HG03565 (cell line): ENCODE results near the gene PEAK3.
"Not testable (repeated sequence)": the region's sequence is repeated elsewhere in the genome, so short reads cannot be mapped to it uniquely, and the experiment has no call there.

ENCODE experiments used
- ATAC-seq: cut with Tn5 transposase; IDR thresholded peaks from one replicate; pipeline ENCODE4 v1.9.1; 2021; ENCODE audit warnings: mild to moderate bottlenecking, moderate library complexity; ENCODE audit not compliant: unreplicated experiment

The PEAK3 gene

GRCh38 chr19:2289714-2290435 lies 7.9 kb upstream of the PEAK3 start:
- ATAC-seq = no peak

DNA sequence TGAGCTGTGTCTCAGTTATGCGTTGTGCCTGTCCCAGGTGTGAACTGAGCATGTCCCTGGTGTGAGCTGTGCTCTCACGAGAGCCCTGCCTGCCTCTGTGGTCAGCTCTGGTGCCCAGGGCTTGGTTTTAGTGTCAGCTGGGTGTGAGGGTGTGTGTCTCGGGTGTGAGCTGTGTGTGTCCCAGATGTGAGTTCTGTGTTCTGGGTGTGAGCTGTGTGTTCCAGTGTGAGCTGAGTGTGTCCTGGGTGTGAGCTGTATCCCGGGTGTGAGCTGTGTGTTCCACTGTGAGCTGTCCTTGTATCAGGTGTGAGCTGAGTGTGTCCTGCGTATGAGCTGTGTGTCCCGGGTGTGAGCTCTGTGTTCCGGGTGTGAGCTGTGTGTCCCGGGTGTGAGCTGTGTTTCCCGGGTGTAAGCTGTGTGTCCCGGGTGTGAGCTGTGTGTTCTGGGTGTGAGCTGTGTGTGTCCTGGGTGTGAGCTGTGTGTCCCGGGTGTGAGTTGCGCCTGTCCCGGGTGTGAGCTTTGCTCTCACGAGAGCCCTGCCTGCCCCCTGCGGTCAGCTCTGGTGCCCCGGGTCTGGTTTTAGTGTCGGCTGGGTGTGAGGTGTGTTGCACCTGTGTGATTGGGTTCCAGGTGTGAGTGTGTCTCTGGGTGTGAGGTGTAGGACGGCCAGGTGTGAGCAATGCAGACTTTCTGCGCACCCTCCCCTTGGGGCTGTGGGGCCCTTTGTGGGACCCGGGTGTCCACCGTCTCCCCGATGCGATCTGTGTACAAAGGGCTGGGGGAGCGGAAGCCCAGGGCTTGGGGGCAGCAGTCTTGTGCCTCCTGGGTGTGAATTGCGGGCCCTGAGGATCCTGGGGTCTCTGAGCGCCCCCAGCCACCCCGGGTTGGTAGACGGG lies 7.1 kb upstream of the PEAK3 start:
- no peak for ATAC-seq

DNA sequence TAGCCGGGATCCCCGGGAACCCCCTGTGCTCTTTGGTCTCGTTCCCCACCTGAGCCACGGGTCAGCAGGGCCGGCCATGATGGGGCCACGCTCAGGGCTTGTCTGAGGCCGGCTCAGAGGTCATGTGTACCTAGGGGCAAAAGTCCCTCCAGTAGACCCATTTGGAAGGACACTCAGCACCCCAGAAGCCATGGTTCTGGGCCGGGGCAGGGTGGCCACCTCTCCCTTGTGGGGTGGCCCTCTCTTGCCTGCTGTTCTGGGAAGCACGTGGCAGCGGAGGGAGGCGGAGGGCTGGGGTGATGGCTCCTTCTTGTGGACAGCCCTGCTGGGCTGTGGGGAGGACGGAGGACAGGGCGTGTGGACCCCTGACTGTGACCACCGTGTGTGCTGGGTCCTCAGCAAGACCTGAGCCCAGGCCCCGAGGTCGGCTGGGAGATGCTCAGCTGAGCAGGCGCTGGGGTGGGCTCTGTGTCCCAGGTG lies 6.4 kb upstream of the PEAK3 start:
- ATAC-seq = no peak

- ATAC-seq = no peak
Measured at GRCh38 chr19:2287585-2288337, 5.8 kb upstream of the PEAK3 start.

DNA sequence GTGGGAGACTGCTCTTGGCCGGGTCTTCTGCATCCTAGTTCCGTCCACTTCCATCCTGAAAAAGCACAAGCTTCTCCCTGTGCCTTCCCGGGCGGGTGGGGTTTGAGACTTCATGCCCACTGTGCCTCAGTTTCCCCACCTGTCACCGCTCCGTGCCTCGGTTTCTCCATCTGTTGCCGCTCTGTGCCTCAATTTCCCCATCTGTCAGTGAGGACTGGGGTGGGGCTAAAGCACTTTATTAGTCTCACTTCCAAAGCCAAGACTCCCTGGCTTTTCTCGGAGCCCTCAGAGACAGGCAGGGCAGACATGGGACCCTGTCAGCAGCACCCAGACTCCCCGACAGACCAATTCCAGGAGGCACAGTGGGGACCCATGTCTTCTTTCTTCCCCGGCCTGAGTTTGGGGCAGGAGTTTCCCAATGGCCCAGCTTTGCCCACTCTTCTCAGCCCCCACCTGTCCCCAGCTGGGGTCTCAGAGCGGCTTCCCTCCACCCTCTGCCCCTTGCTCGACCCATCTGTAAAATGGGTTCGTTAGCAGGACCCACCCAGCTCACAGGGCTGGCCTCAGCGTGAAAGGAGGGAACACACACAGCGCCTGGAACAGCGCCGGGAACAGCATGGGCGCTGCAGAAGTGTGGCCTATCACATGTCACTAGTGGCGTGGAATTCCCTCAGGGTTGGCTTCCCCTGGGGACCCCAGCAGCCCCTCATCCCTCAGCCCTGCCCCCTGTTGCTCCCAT lies 4.6 kb upstream of the PEAK3 start:
- ATAC-seq = no peak

DNA sequence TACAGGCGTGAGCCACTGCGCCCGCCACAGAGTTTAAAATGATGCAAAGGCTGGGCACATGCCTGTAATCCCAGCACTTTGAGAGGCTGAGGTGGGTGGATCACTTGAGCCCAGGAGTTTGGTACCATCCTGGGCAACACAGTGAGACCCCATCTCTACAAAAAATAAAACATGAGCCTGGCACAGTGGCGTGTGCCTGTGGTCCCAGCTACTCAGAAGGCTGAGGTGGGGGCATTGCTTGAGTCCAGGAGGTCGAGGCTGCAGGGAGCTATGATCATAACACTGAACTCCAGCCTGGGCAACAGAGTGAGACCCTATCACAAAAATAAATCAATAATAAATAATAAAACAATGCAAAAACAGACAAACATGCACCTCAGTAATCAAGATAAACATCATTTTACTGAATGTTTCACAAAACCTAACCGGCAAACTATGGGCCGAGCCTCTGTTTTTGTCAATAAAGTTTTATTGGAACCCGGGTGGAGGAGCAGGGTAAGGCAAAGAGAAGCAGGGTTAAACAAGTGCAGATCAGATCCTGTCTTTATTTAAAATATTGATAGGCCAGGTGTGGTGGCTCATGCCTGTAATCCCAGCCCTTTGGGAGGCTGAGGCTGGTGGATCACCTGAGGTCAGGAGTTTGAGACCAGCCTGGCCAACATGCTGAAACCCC lies 2.0 kb upstream of the PEAK3 start:
- no peak for ATAC-seq

GRCh38 chr19:2282862-2283237 lies 875 bp upstream of the PEAK3 start:
- ATAC-seq = no peak

DNA sequence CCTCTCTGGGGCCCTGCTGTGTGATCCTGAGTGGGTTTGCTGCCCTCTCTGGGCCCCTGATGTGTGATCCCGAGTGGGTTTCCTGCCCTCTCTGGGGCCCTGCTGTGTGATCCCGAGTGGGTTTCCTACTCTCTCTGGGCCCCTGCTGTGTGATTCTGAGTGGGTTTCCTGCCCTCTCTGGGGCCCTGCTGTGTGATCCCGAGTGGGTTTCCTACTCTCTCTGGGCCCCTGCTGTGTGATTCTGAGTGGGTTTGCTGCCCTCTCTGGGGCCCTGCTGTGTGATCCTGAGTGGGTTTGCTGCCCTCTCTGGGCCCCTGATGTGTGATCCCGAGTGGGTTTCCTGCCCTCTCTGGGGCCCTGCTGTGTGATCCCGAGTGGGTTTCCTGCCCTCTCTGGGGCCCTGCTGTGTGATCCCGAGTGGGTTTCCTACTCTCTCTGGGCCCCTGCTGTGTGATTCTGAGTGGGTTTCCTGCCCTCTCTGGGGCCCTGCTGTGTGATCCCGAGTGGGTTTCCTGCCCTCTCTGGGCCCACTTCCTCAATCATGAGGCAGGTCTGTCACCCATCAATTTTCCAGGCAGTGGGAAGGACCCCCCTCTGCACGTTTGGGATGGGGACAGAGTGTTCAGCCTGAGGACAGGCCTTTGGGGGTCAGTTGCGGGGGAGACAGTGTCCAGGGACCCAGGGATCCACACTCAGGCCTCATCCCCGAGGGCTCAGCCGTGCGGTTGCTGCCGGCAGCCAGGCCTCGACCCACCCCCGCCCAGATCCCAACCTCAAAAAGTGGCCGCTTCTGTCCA lies 512 bp downstream of the PEAK3 start:
- not testable (repeated sequence) for ATAC-seq

DNA sequence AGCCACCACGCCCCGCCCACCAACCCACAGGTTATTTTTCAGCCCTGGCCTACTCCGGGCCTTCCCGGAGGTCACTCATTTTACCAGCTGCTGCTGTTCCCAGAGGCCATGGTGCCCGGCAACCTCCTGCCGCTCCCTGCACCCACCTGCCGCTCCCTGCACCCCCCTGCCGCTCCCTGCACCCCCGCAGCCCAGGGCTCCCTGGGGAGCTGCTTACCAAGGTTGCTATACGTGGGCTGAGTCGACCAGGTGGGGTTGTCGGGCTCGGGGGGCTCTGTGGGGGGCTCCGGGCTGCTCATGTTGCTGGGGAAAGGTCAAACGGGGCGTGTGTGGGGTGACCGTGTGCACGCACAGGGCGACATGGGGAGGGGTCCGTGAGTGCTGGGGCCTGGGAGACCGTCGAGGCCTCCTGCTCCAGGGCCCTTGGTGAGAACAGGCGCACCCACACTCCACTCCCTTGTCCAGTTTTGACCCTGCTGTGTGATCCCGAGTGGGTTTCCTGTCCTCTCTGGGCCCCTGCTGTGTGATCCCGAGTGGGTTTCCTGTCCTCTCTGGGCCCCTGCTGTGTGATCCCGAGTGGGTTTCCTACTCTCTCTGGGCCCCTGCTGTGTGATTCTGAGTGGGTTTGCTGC lies 1.2 kb downstream of the PEAK3 start:
- no peak for ATAC-seq

DNA sequence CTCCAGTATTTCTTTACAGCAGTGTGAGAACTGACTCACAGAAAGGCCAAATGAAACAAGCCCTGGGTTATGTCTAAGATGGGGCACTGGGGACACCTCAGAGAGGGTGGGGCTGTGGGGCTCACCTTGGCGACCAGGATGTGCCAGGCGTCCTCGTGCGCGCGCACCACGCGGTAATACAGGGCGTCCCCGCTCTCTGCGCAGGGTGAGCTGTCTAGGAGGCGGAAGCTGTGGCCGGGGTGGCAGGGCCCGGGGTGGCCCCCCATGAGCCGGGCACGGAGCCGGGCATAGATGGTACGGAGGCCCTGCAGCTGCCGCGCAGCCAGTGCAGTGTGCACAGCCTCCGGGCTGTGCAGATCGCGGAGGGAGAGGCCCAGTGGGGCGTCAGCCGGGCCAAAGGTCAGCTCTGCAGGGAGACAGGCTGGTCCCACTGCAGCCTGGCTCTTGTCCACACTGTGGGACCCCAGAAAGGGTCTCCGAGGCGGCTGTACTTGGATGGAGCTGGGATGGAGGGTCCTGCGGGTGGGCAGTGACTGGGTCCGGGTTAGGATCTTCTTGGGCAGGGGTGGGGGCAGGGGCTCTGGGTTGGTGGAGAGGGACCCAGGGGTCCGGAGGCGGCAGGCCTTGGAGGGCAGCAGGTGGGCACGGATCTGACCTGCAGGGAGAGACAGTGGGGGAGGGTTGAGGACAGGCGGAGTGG lies 3.4 kb downstream of the PEAK3 start:
- ATAC-seq = no peak

GRCh38 chr19:2277138-2277537 lies 4.8 kb downstream of the PEAK3 start:
- ATAC-seq = no peak

DNA sequence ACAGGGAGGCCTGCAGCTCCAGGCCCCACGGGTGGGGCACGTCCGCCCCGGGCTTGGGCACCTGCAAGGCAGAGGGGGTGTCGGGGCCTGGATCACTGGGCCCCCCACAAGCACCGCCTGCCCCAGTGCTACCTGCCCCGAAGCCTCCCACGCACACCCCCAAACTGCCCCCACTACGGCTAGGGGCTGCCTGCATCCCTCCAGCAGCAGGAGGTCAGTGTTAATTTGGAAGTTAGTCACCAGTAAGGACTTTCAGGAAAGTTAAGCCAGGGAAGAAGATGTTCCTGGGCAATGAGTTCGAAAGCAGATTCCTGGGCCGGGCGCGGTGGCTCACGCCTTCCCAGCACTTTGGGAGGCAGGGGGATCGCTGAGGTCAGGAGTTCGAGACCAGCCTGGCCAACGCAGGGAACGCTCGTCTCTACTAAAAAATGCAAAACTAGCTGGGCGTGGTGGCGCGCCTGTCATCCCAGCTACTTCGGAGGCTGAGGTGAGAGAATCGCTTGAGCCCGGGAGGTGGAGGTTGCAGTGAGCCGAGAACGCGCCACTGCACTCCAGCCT lies 5.5 kb downstream of the PEAK3 start:
- ATAC-seq = no peak

- no peak for ATAC-seq
Measured at GRCh38 chr19:2275588-2276428, 6.2 kb downstream of the PEAK3 start.

- no peak for ATAC-seq
Measured at GRCh38 chr19:2274931-2275535, 6.9 kb downstream of the PEAK3 start.

- no peak for ATAC-seq
Measured at GRCh38 chr19:2274185-2274711, 7.7 kb downstream of the PEAK3 start.
